CD4-positive, alpha-beta T cell treated with Interleukin-4 for 4 hours (primary cell): ENCODE results near the gene RPUSD4.

Experiments used
- DNase-seq: peaks from one replicate; pipeline ENCODE4 v3.0.0-alpha.2; 2020

Gene RPUSD4

DNA sequence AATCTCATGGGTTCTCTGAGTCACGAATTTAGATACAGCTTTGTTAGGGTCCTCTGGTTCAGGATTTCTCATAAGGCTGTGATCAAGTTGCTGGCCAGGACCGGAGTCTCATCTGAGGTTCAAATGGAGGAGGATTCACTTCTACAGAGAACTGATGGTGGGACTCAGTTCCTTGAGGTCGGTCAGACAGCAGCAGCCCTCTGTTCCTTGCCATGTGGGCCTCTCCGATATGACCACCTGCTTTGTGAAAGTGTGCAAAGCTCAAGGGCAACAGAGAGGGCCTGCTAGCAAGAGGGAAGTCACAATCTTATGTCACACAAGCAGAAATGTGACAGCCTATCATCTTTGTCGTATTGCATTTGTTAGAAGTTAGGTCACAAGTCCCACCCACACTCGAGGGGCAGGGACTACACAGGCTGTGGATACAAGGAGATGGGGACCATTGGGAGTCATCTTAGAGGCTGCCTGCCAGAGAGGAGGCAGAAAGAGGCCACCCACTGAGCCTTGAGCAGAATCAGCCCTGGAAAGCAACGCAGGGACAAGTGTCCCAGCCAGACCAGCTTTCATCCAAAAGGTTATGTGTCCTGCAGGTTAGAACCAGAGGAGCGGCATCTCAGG is 34.5 kb downstream of the RPUSD4 start:
- DNase-seq: no peak

- no peak for DNase-seq
These were observed 36.1 kb downstream of the RPUSD4 start for GRCh38 chr11:126175393-126175792.

- DNase-seq: no peak
These were observed 36.6 kb downstream of the RPUSD4 start for GRCh38 chr11:126174816-126175215.

DNA sequence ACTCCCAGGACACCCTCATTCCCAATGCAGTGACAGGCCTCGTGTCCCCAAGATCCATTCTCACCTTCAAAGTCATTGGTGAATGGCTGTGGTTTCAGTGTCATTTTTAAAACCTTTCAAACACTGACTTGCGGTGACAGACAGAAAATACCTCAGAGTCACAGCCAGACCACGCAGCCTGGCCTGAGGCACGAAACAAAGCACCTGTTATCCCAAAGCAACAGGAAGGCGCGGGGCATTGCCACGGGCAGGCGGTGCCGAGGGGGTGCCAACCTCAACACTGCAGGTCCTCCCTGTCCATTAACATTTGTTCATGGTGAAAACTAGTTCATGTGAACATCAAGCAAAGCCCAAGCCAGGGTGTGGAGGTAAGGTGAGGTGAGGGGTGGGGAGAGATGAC is 38.2 kb downstream of the RPUSD4 start:
- DNase-seq: no peak

GRCh38 chr11:126172596-126173038 is 38.8 kb downstream of the RPUSD4 start:
- DNase-seq: no peak

DNA sequence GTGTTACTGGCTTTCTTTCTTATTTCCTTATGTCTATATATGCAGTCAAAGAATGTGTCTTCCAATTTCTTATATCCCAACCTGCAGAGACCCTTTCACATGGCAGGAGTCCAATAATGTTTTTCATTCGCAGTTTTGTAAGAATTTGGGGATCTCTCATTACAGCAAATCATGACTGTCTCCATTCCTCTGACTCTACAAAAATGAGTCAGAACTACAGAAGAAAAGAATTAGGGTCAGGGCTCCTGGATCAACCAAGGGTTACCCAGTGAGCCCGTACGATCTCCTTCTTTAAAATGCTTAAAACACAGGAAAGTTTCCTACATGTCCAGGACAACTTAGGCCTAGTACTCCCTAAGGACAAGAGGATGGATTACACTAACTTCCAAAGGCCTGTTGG is 42.2 kb downstream of the RPUSD4 start:
- DNase-seq: no peak

GRCh38 chr11:126167488-126167887 is 44.0 kb downstream of the RPUSD4 start:
- no peak for DNase-seq

DNA sequence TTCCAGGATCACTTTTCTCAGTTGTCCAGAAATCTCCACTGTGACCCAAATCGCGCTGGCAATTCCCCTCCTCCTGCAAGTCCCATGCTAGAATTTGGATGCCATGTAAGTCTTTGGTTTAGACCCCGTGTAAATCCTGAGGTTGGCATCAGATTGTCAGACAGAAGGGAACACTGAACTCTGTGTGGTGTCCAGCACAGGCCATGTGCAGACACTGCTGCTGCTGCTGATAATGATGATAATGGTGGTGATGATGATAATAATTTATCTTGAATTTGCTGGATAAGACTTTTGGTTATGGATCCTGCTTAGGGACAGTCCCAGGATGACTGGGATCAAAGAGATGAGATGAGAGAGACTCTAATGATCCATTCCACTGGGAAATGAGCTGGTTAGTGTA is 45.0 kb downstream of the RPUSD4 start:
- DNase-seq: no peak

GRCh38 chr11:126165757-126166156 is 45.7 kb downstream of the RPUSD4 start:
- DNase-seq: no peak

GRCh38 chr11:126165311-126165720 is 46.1 kb downstream of the RPUSD4 start:
- DNase-seq: no peak

DNA sequence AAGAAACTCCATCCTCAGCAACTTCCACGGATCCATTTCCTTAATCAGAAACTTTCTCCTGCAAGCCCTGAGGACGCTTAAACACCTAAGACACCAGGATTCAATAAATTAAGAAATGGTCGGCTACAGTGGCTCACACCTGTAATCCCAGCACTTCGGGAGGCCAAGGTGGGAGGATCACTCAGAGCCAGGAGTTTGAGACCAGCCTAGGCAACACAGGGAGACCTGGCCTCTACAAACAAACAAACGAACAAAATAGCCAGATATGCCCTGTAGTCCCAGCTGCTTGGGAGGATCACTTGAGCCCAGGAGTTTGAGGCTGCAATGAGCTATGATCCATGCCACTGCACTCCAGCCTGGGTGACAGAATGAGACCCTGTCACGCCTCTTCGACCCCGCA is 46.7 kb downstream of the RPUSD4 start:
- DNase-seq: no peak

GRCh38 chr11:126163779-126164178 is 47.7 kb downstream of the RPUSD4 start:
- DNase-seq: no peak

GRCh38 chr11:126163074-126163700 is 48.3 kb downstream of the RPUSD4 start:
- no peak for DNase-seq

DNA sequence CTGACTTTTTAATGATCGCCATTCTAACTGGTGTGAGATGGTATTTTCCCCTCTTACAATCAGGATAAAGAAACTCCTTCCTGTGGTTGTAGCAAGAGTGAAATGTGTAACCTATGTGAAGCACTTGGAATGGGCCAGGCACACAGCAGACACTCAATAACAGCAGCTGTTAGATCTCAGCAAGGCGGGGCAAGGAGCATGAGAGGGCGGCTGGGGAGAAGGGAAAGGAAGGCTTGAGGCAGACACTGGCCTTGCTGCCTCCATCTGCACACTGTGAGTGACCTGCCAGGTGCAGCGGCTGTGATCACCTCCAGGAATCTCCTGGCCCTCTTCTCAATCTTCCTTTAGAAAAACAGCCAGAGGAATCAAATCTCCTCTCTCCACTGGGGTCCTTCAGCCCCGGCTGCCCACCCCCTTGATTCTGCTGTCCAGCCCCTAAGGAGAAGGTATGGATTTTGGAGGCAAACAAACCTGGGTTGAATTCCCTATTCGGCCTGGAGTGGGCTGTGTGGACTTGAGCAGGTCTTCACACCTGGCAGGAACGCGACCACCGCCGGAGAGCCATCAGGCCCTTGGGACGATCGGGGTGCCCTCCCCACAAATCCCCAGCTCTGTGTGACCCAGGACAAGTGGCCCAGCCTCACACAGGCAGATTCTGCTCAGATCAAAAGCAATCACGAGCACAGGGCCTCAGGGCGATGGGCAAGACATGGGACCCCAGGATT is 49.0 kb downstream of the RPUSD4 start:
- no peak for DNase-seq

- DNase-seq: no peak
These were observed 50.4 kb downstream of the RPUSD4 start for GRCh38 chr11:126161023-126161391.

GRCh38 chr11:126160345-126161022 is 51.0 kb downstream of the RPUSD4 start:
- no peak for DNase-seq

DNA sequence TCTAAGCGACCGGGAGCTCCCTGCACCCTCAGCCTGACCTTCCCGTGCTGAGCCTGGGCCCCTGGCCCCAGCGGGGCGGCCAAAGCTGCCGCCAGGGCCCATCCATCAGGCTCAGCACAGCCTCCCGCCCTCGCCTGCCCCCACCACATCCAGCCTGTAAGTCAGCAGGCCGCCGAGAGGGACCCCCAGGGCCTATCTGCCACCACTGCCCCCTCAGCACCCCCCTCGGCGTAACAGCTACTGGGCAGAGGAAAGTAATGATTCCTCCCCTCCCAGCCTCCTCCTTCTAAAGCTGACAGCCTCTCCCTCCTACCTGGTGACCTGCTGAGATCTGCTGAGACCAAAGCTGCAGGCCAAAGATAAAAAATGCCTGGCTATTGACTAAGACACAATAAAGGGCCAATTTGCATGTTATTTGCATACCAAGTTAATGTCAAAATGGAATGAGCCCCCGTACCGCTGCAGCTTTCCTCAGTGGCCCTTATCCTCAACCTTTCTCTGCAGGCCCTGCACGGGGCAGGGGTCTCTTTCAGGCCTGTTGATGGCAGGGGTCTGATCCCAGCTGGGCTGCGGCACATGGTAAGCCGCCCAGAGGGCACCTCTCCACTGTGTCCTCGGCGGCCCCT is 51.6 kb downstream of the RPUSD4 start:
- DNase-seq: no peak

DNA sequence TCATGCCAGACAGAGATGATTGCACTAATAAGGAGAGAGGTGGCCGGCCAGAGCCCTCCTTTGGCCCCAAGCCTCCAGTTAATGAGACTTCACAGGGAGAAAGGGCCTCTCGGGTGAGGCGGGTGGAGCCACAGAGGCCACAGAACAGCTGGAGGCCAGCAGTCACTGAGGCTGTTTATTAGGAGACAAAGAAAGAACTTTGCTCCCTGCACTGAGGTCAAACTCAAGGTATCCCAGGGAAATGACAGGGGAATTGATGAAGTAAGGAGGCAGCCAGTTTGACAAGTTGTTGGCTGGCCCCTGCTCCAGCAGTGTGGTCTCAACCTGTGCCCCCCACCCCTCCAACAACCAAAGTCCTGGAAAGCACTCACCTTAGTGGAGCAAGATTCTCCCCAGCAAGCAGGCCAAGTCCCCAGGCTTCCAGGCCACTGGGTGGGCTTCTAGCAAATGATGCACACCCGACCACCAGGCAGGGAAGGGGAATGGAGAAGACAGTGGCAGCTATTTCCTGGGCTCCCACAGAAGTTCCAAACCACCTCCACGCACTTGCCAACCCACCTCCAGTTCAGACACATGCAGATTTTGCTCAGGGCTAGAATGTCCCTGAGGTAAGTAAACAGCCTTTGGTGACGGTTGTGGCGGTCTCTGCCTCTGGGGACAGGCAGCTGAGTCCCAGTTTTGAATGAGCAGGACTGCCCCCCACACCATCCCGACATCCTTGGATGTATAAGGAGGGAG is 53.2 kb downstream of the RPUSD4 start:
- no peak for DNase-seq

GRCh38 chr11:126157326-126158030 is 54.0 kb downstream of the RPUSD4 start:
- DNase-seq: no peak

GRCh38 chr11:126156814-126157213 is 54.6 kb downstream of the RPUSD4 start:
- no peak for DNase-seq

GRCh38 chr11:126155402-126156187 is 55.9 kb downstream of the RPUSD4 start:
- DNase-seq: no peak
